Measurements from ENCODE around the gene TMX4.

DNA sequence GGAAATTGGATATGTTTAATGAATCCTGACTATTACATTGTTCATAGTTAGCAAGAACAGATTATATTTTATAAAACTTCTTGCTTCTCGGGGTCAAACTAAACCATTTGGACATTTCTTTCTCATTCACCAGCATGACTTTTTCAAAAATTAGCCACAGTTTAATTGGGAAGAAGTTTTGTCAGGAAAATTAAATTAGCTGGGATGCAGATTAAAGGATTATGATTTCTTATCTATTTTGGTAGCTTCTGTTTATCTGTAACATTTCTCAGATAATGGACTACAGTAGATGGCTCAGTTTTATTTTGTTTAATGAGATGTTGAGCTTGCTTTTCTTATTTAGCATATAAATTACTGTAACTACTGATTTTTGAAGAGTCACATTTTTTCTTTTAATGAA is 26.4 kb upstream of the TMX4 start:
- TF ChIP-seq, protein P1, sequence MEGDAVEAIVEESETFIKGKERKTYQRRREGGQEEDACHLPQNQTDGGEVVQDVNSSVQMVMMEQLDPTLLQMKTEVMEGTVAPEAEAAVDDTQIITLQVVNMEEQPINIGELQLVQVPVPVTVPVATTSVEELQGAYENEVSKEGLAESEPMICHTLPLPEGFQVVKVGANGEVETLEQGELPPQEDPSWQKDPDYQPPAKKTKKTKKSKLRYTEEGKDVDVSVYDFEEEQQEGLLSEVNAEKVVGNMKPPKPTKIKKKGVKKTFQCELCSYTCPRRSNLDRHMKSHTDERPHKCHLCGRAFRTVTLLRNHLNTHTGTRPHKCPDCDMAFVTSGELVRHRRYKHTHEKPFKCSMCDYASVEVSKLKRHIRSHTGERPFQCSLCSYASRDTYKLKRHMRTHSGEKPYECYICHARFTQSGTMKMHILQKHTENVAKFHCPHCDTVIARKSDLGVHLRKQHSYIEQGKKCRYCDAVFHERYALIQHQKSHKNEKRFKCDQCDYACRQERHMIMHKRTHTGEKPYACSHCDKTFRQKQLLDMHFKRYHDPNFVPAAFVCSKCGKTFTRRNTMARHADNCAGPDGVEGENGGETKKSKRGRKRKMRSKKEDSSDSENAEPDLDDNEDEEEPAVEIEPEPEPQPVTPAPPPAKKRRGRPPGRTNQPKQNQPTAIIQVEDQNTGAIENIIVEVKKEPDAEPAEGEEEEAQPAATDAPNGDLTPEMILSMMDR (IDR thresholded peaks at IDR 0.05; ENCODE audit: low read depth, low read length, missing input control), result no peak
- TF ChIP-seq HNF4A (conservative IDR thresholded peaks at IDR 0.05), result no peak
- TF ChIP-seq, protein P2, sequence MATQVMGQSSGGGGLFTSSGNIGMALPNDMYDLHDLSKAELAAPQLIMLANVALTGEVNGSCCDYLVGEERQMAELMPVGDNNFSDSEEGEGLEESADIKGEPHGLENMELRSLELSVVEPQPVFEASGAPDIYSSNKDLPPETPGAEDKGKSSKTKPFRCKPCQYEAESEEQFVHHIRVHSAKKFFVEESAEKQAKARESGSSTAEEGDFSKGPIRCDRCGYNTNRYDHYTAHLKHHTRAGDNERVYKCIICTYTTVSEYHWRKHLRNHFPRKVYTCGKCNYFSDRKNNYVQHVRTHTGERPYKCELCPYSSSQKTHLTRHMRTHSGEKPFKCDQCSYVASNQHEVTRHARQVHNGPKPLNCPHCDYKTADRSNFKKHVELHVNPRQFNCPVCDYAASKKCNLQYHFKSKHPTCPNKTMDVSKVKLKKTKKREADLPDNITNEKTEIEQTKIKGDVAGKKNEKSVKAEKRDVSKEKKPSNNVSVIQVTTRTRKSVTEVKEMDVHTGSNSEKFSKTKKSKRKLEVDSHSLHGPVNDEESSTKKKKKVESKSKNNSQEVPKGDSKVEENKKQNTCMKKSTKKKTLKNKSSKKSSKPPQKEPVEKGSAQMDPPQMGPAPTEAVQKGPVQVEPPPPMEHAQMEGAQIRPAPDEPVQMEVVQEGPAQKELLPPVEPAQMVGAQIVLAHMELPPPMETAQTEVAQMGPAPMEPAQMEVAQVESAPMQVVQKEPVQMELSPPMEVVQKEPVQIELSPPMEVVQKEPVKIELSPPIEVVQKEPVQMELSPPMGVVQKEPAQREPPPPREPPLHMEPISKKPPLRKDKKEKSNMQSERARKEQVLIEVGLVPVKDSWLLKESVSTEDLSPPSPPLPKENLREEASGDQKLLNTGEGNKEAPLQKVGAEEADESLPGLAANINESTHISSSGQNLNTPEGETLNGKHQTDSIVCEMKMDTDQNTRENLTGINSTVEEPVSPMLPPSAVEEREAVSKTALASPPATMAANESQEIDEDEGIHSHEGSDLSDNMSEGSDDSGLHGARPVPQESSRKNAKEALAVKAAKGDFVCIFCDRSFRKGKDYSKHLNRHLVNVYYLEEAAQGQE (IDR thresholded peaks at IDR 0.05), result no peak
- TF ChIP-seq, protein P3, sequence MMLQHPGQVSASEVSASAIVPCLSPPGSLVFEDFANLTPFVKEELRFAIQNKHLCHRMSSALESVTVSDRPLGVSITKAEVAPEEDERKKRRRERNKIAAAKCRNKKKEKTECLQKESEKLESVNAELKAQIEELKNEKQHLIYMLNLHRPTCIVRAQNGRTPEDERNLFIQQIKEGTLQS (IDR thresholded peaks at IDR 0.05), result no peak
- no peak for TF ChIP-seq TAF1 (conservative IDR thresholded peaks at IDR 0.05)
- TF ChIP-seq RAD21 (IDR thresholded peaks at IDR 0.05), result no peak
- TF ChIP-seq, protein P4, sequence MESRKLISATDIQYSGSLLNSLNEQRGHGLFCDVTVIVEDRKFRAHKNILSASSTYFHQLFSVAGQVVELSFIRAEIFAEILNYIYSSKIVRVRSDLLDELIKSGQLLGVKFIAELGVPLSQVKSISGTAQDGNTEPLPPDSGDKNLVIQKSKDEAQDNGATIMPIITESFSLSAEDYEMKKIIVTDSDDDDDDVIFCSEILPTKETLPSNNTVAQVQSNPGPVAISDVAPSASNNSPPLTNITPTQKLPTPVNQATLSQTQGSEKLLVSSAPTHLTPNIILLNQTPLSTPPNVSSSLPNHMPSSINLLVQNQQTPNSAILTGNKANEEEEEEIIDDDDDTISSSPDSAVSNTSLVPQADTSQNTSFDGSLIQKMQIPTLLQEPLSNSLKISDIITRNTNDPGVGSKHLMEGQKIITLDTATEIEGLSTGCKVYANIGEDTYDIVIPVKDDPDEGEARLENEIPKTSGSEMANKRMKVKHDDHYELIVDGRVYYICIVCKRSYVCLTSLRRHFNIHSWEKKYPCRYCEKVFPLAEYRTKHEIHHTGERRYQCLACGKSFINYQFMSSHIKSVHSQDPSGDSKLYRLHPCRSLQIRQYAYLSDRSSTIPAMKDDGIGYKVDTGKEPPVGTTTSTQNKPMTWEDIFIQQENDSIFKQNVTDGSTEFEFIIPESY (IDR thresholded peaks at IDR 0.05), result no peak
